T-helper 2 cell treated with Interferon-gamma antibody and Interleukin-4, amounts not matched to agents 100 ng/mL and 5 ng/mL, for 36 hours (primary cell): ENCODE measurements around the gene MNAT1. TPM values are rescaled to one million over a fixed set of nuclear protein-coding genes. Genes with fewer than 3 reads are reported as not detected.

Source experiments
- intact Hi-C: fragments of 100-400 bp; cut with micrococcal nuclease; formaldehyde crosslinking; loops from one replicate; pipeline ENCODE4 v1.15.1; 2023
- total RNA-seq: library from RNA; stranded (reverse); gene quantifications from 2 replicates; pipeline ENCODE4 v1.2.3, GENCODE V29; 2022

MNAT1 gene
- total RNA-seq, 1 donor from 2014 or later, result 42.9 TPM

- intact Hi-C loops, result no loop called here
These were observed 285.0 kb downstream of the MNAT1 start for GRCh38 chr14:61019537-61019936.

Other genes with a start within 250 kb of the MNAT1 start
- gene C14orf39, start 248.7 kb upstream of the MNAT1 start, total RNA-seq, result not detected in 2 replicates
- gene SIX6, start 225.6 kb upstream of the MNAT1 start, total RNA-seq, result not detected in 2 replicates
- 0.14 and 0.25 TPM in 2 replicates for gene SIX1, start 85.3 kb upstream of the MNAT1 start, total RNA-seq
- 0.82 and 0.89 TPM in 2 replicates for gene SIX4, start 10.4 kb upstream of the MNAT1 start, total RNA-seq
- 7.2 and 7.5 TPM in 2 replicates for gene TRMT5, start 246.3 kb downstream of the MNAT1 start, total RNA-seq
- gene SLC38A6, start 246.5 kb downstream of the MNAT1 start, total RNA-seq, result 7.2 and 10.2 TPM in 2 replicates